ES-I3 (cell line): ENCODE data around the gene CYBA.

Source experiments
- H3K36me3 ChIP-seq: 2 replicates; pipeline ENCODE4 v1.6.1; 2013; ENCODE audit warnings: mild to moderate bottlenecking, low read length, control low read depth, moderate library complexity; ENCODE audit not compliant: insufficient read depth
- H3K4me1 ChIP-seq: 2 replicates; pipeline ENCODE4 v1.6.1; 2013; ENCODE audit warnings: mild to moderate bottlenecking, control low read depth, low read length; ENCODE audit not compliant: insufficient read depth
- H3K9ac ChIP-seq: 2 replicates; pipeline ENCODE4 v1.6.1; 2013; ENCODE audit warnings: low read depth, mild to moderate bottlenecking, low read length, moderate library complexity
- H3K9me3 ChIP-seq: 2 replicates; pipeline ENCODE4 v1.6.1; 2013; ENCODE audit warnings: mild to moderate bottlenecking, low read length, moderate library complexity; ENCODE audit not compliant: control insufficient read depth, insufficient read depth

Gene CYBA

GRCh38 chr16:88650749-88651275 is at the start of gene CYBA:
TSS of gene CYBA (minus strand) at chr16:88651053. CDS start at chr16:88651013, 40 bp downstream.
- Histone ChIP-seq H3K36me3 (no peaks in the 10 kb centered on the region), H3K9me3 (no peaks in the 10 kb centered on the region), H3K9ac (peak within 1 kb of the TSS; percentile 79), H3K4me1 (no peaks in the 10 kb centered on the region; the same call in 1 of the 2 replicates)

- H3K36me3 ChIP-seq = no peaks in the 10 kb centered on the region; the same call in 1 of the 2 replicates
- H3K9ac ChIP-seq = no peak overlapping the region
- no peaks in the 10 kb centered on the region for H3K4me1 ChIP-seq
Observed at GRCh38 chr16:88700322-88700635, 49.4 kb upstream of the CYBA start.

GRCh38 chr16:88699180-88699579 is 48.3 kb upstream of the CYBA start:
- H3K4me1 ChIP-seq = no peaks in the 10 kb centered on the region
- H3K36me3 ChIP-seq = no peaks in the 10 kb centered on the region; the same call in 1 of the 2 replicates
- no peak overlapping the region for H3K9ac ChIP-seq
- H3K9me3 ChIP-seq = no peaks in the 10 kb centered on the region

More at GRCh38 chr16:88700322-88700635, 49.4 kb upstream of the CYBA start:
- no peaks in the 10 kb centered on the region for H3K9me3 ChIP-seq

GRCh38 chr16:88698646-88699045 is 47.8 kb upstream of the CYBA start:
- Histone ChIP-seq H3K9ac (no peak overlapping the region), H3K9me3 (no peaks in the 10 kb centered on the region), H3K4me1 (no peaks in the 10 kb centered on the region), H3K36me3 (no peaks in the 10 kb centered on the region; the same call in 1 of the 2 replicates)

- Histone ChIP-seq H3K9ac (no peak overlapping the region), H3K36me3 (no peaks in the 10 kb centered on the region; the same call in 1 of the 2 replicates), H3K4me1 (no peaks in the 10 kb centered on the region), H3K9me3 (no peaks in the 10 kb centered on the region)
Observed at GRCh38 chr16:88697831-88698615, 47.2 kb upstream of the CYBA start.

- no peaks in the 10 kb centered on the region for H3K9me3 ChIP-seq
- H3K9ac ChIP-seq = no peak overlapping the region
- no peaks in the 10 kb centered on the region; the same call in 1 of the 2 replicates for H3K36me3 ChIP-seq
- H3K4me1 ChIP-seq = no peaks in the 10 kb centered on the region
Observed at GRCh38 chr16:88697116-88697830, 46.4 kb upstream of the CYBA start.

GRCh38 chr16:88696441-88696840 is 45.6 kb upstream of the CYBA start:
- H3K36me3 ChIP-seq = no peaks in the 10 kb centered on the region; the same call in 1 of the 2 replicates
- no peak overlapping the region for H3K9ac ChIP-seq
- H3K9me3 ChIP-seq = no peaks in the 10 kb centered on the region
- H3K4me1 ChIP-seq = no peaks in the 10 kb centered on the region

- no peaks in the 10 kb centered on the region for H3K4me1 ChIP-seq
- no peaks in the 10 kb centered on the region for H3K9me3 ChIP-seq
- H3K9ac ChIP-seq = no peak overlapping the region
- no peaks in the 10 kb centered on the region; the same call in 1 of the 2 replicates for H3K36me3 ChIP-seq
Observed at GRCh38 chr16:88695753-88696152, 44.9 kb upstream of the CYBA start.

- no peak overlapping the region for H3K9ac ChIP-seq
- no peaks in the 10 kb centered on the region for H3K9me3 ChIP-seq
- H3K36me3 ChIP-seq = no peaks in the 10 kb centered on the region; the same call in 1 of the 2 replicates
- no peaks in the 10 kb centered on the region for H3K4me1 ChIP-seq
Observed at GRCh38 chr16:88695218-88695617, 44.4 kb upstream of the CYBA start.

GRCh38 chr16:88694221-88695087 is 43.6 kb upstream of the CYBA start:
- Histone ChIP-seq H3K9me3 (no peaks in the 10 kb centered on the region), H3K9ac (no peak overlapping the region), H3K4me1 (no peaks in the 10 kb centered on the region), H3K36me3 (no peaks in the 10 kb centered on the region; the same call in 1 of the 2 replicates)

GRCh38 chr16:88693420-88694177 is 42.7 kb upstream of the CYBA start:
- Histone ChIP-seq H3K9ac (no peak overlapping the region), H3K4me1 (no peaks in the 10 kb centered on the region), H3K9me3 (no peaks in the 10 kb centered on the region), H3K36me3 (no peaks in the 10 kb centered on the region; the same call in 1 of the 2 replicates)

- Histone ChIP-seq H3K9me3 (no peaks in the 10 kb centered on the region), H3K4me1 (no peaks in the 10 kb centered on the region; the same call in 1 of the 2 replicates), H3K36me3 (no peaks in the 10 kb centered on the region), H3K9ac (no peak overlapping the region)
Observed at GRCh38 chr16:88692861-88693260, 42.0 kb upstream of the CYBA start.

- no peaks in the 10 kb centered on the region for H3K9me3 ChIP-seq
- no peaks in the 10 kb centered on the region; the same call in 1 of the 2 replicates for H3K4me1 ChIP-seq
- H3K36me3 ChIP-seq = no peaks in the 10 kb centered on the region
- H3K9ac ChIP-seq = no peak overlapping the region
Observed at GRCh38 chr16:88691924-88692560, 41.2 kb upstream of the CYBA start.
